Measurements from ENCODE around the gene SLC48A1.

DNA sequence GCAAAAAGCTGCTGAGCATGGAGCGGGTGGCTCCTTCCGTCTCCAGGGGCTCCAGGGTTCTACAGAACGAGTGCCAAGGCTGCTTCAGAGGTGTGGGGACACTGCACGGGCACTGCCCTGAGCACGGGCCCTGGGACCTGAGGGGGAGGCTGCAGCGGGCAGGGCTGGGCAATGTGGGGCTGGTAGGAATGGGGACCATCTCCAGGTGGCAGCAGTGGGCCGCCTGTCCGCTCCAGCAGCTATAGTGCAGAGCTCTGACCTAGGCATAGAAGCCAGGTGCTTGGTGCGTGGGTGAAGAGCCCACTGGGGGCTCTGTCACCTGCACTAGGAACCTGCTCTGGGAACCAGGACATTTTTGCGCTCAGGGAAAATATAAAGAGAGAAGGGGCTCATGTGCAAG is 24.4 kb downstream of the SLC48A1 start:
- peak; percentile 8 to 49 (median 36) for TF ChIP-seq CTCF (IDR thresholded peaks at IDR 0.05)
- no peak for TF ChIP-seq POLR2A (IDR thresholded peaks at IDR 0.05)
